Inflammatory macrophage treated with lipopolysaccharide for 4 hours (primary cell): Measurements from ENCODE around the gene TMEM151B.

Source experiments
- DNase-seq: peaks from one replicate; pipeline ENCODE4 v3.0.0-alpha.2; 2020

TMEM151B gene

DNA sequence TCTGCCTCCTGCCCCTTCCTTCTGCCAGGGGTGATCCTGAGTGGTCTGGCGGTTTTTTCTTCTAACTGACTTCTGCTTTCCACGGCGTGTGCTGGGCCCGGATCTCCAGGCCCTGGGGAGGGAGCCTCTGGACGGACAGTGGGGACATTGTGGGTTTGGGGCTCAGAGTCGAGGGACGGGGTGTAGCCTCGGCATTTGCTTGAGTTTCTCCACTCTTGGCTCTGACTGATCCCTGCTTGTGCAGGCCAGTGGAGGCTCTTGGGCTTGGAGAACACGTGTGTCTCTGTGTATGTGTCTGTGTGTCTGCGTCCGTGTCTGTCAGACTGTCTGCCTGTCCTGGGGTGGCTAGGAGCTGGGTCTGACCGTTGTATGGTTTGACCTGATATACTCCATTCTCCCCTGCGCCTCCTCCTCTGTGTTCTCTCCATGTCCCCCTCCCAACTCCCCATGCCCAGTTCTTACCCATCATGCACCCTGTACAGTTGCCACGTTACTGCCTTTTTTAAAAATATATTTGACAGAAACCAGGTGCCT is 36.6 kb upstream of the TMEM151B start:
- DNase-seq, result no peak

DNA sequence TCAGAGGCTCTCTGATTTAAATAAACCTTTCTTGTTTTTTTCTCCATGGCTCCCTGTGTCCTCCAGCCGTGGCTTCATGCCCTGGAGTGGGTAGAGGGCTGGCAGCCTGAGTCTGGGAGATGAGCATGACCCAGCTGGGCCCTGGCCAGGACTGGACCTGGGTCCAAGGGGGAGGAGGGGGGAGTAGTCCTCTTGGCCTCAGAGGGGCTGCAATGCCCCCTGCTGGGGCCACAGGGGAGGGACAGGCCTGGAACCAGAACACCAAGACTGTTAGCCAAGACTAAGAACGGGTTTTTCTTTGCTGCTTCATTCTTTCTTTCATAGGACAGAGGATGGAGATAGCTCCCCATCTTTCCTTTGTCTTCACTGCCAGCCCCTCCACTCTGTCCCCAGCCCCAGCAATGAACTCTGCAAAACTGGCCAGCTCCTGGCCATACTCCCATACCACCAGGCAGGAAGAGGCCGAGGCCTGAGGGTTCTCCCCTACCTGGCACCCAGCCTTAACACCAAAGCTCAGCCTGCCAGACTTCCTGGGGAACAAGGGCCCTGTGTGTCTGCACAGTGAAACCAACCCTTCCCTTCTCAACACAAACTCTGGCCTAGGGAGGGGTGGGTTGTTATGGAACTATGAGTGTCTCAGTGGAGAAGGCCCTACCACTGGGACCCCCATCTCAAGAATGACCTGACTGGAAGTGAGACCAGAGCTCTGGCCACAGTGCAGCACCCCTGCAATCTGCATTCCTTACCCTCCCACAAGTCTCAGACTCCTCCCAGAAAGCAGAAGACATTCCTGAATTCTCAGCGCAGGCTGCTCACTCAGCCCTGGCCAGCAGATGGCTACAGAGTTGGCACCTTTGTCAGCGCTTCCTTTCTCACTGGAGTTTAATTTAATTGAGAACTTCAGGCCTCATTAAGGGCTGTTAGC is 35.9 kb upstream of the TMEM151B start:
- no peak for DNase-seq

GRCh38 chr6:44235269-44235668 is 35.0 kb upstream of the TMEM151B start:
- no peak for DNase-seq

DNA sequence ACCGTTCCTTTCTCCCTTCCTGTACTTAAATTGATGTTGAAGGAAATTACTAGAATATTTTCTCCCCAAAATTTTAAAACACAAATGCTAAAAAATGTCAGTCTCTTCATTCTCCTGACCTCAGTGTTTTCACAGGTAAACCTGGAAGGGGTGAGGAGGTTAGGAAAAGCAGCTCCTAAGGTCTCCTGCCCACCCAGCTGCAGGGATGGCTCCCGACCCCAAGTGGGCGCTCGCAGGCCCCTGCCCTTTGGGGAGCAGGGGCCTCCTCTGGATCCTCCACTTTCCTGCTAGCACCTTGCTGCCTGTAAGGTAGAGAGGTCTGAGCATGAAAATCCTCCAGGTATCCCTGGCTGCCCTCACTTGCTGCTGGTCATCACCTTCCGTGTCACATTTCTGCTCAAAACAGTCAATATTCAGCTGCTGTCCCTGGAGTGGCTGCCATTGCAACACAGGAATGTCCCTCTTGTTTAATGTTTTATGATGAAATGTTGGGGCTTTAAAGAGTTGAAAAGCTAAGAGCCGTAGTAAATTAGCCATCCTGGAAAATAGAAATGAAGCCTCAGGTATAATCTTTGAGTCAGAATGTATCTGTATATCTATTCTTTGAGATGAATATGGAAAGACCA is 34.2 kb upstream of the TMEM151B start:
- DNase-seq, result no peak

- peak; percentile 96 for DNase-seq
Observed at GRCh38 chr6:44237021-44237812, 33.0 kb upstream of the TMEM151B start.

DNA sequence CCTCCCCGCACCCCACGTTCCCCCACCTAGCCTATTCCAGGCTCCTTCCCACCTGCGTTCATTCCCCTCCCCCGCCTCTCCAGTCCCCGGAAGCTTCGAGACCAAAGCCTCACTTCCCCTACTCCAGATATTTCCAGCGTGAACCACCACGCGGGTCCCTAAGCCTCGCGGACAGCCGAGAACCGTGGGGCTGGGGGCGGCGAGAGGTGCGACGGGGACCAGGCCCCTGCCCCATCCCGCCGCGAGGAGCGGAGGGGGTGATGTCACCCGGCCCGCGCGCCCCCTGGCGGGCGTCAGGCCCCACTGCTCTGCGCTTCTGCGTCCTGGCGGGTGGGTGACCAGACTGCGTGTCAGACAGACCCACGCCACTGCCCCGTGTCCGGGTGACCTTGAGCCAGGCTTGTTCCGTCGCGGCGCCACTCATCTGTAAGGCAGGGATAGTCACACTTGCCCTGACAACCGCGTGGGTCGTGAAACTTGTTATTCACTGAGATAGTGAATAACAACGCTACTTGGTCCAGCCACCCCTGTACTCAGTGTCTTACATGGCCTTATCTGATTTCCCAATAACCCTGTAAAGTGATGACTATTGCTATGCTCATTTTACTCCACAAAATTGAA is 32.3 kb upstream of the TMEM151B start:
- DNase-seq, result peak; percentile 79

GRCh38 chr6:44238687-44239350 is 31.4 kb upstream of the TMEM151B start:
- DNase-seq, result no peak

DNA sequence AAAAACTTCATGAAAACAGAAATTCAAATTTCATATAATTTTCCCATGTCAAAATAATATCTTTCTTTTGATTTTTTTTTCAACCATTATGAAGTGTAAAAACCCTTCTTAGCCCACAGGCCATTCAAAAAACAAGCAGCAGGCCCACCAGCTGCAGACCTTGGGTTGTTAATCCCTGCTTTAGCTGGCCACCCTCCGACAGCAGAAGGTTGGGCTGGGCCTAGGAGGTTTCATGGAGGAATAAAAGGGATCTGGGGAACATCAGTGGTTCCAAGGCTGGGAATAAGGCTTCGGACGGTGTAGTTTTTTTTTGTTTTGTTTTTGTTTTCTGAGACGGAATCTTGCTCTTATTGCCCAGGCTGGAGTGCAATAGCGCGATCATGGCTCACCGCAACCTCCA is 26.9 kb upstream of the TMEM151B start:
- no peak for DNase-seq

DNA sequence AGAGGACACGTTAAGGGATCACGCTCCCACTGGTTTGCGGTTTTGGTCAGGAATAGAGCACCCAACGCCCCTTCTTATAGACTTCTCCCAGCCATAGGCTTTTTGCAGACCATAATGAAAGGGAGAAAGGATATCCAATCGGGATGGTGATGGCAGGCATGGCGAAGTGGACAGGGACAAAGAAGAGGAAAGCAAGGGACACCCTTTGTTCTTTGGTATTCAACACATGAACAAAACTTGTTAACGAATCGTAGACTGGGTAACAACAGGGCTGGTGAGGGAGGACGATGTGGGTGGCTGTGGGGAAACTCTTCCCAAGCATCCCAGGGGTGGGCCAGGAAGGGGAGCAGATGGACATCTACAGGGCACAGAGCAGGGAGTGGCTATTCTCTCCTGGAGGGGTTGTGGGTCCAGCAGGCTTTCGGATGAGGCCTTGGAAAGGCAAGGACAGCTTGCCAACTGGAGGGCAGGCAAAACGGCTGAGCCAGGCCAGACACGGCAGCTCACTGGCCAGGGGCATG is 24.8 kb upstream of the TMEM151B start:
- DNase-seq, result no peak

DNA sequence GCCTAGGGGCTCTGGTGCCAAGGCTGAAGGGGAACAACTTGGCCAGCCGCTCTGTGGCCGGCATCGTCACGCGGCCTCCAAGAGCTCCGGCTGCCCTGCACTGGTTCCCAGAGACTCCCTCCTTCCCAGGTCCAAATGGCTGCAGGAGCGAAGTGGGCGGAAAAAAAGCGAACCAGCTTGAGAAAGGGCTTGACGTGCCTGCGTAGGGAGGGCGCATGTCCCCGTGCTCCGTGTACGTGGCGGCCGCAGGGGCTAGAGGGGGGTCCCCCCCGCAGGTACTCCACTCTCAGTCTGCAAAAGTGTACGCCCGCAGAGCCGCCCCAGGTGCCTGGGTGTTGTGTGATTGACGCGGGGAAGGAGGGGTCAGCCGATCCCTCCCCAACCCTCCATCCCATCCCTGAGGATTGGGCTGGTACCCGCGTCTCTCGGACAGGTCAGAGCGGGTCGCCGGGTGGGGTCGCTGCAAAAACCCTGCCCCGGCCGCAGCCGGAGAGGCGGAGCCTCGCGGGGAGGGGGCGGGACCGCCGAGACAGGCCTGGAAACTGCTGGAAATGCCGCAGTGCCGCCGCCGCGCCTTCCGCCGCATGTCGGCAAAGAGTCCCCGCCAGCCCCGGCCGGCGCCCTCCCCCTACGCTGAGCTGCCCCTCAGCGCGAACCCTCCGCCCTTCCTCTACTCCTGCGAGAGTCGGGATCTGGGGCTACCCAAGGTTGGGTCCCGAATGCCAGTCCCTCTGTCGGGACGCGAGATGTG is 24.2 kb upstream of the TMEM151B start:
- peak; percentile 65 for DNase-seq

DNA sequence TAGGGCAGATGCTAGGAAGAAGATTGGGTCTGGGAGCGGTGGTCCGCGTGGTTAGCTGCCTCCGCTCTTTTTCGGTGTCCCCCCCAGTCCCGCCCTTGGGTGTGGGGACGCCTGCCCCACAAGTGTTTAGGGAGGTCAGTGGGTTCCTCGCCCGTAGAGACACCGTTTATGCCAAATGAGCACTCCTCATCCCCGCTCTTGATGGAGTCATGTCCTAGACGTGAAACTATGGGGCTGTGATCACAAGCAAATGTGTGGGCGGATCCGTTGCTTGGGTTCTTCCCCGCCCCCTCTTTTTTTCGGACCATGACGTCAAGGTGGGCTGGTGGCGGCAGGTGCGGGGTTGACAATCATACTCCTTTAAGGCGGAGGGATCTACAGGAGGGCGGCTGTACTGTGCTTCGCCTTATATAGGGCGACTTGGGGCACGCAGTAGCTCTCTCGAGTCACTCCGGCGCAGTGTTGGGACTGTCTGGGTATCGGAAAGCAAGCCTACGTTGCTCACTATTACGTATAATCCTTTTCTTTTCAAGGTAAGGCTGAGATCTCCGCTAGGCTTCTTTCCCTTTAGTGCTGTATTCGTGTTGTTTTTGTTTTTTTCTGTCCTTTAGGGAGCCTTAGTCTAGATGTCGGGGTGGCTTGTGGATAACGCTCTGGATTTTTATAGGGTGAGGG is 23.4 kb upstream of the TMEM151B start, which contains the start of gene HSP90AB1:
TSS of gene HSP90AB1 (plus strand) at position 439 of the 675 bp plus-strand sequence. CDS start 1,529 bp downstream, outside the sequence.
- DNase-seq, result peak; percentile 95

DNA sequence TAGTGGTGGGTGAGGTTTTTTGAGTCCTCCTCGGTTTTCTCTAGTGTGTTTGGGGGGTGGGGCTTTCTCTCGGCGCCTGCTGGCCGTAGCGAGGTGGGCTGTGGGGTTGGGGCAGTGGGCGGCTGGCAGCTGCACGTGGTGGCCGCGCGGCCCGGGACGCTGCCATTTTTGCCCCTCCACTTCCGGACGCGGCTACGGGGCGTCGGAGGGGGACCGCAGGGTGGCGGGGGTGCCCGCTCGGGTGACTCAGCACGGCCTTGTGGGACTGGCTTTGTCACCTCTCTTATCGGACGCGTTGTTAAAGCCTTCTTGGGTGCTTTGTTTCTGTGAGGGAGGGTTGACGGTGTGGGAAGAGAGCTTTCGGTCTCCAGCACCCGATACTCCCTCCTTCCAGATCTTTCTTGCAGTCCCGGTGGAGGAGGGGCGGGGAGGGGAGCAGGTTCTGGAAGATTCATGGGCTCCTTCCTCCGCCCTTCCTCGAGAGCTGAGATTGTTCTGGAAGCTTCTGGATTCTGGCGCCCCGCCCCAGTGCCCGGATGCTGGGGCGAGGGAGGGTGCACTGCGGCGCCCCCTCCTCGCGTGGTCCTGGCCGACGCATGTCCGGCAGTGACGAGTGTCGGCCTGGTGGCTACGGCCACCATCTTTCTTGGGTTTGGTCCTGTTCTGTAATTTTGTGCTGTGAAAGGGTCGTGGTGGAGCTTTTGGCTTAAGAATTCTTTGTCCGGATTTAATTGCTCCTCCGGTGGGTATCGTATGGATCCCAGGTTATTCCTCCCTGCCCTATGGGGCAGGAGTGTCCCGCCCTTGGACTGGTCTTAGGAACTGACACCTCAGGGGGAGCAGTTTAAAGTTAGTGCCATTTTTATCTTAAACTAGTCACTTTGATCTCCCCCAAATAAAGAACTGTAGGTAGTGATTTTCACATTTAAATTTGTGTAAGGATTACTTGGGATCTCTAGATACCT is 22.6 kb upstream of the TMEM151B start:
- DNase-seq, result peak; percentile 82

GRCh38 chr6:44248579-44248978 is 21.7 kb upstream of the TMEM151B start:
- no peak for DNase-seq

GRCh38 chr6:44249082-44249748 is 21.0 kb upstream of the TMEM151B start:
- DNase-seq, result no peak

- DNase-seq, result no peak
Observed at GRCh38 chr6:44250067-44250717, 20.1 kb upstream of the TMEM151B start.

DNA sequence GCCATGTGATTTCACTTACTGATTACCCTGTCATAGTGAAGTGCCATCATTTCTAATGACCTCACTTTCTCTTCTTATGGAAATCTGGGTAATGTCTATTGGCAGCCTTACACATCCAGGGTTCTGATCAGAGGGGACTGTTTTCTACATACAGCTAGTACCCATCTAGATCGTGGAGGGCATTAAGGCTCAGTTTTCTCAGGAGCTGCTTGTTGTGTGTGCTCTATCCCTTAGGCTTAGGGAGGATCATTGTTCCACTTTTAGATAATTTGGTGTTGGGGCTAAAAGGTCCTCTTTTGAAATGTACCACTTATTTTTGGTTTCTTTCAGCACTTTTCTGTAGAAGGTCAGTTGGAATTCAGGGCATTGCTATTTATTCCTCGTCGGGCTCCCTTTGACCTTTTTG is 19.5 kb upstream of the TMEM151B start:
- no peak for DNase-seq

DNA sequence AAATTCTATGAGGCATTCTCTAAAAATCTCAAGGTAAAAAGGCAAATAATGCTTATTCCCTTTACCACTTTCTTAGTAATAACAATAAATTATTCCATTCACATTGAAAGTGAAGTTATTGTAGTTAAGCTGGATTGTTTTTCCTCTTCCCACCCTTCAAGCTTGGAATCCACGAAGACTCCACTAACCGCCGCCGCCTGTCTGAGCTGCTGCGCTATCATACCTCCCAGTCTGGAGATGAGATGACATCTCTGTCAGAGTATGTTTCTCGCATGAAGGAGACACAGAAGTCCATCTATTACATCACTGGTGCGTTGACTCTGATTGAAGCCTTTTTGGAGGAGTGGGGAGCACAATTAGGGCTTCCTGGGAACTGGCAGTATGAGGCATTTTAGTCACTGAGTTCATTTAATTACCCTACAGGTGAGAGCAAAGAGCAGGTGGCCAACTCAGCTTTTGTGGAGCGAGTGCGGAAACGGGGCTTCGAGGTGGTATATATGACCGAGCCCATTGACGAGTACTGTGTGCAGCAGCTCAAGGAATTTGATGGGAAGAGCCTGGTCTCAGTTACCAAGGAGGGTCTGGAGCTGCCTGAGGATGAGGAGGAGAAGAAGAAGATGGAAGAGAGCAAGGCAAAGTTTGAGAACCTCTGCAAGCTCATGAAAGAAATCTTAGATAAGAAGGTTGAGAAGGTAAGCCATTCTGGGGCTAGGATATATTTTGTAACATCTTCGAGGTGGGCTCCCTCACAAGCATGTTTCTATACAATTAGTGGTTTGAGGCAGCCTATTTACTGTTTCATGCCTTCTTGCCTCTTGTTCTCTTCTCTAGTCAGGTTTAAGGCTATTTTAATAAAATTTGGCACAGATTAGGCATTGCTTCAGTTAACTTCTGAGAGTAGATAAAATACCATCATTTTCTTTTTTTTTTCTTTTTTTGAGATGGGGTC is 18.4 kb upstream of the TMEM151B start:
- DNase-seq, result no peak
